Cerebellar cortex (tissue), 1 donor: ENCODE measurements around the gene AK5.
"Not testable (repeated sequence)": the region's sequence is repeated elsewhere in the genome, so short reads cannot be mapped to it uniquely, and the experiment has no call there.

Experiments used
- DNase-seq: peaks from one replicate; pipeline ENCODE4 v3.0.0-alpha.2; 2015; ENCODE audit warnings: low spot score

Gene AK5

GRCh38 chr1:77399250-77400086 is 117.6 kb downstream of the AK5 start:
- no peak for DNase-seq

GRCh38 chr1:77400781-77401180 is 119.0 kb downstream of the AK5 start:
- no peak for DNase-seq

GRCh38 chr1:77401384-77401783 is 119.6 kb downstream of the AK5 start:
- DNase-seq: no peak

GRCh38 chr1:77405186-77405585 is 123.4 kb downstream of the AK5 start:
- DNase-seq: no peak

GRCh38 chr1:77406661-77407060 is 124.8 kb downstream of the AK5 start:
- no peak for DNase-seq

- DNase-seq: no peak
Measured at GRCh38 chr1:77407738-77408375, 126.0 kb downstream of the AK5 start.

- DNase-seq: not testable (repeated sequence)
Measured at GRCh38 chr1:77408933-77409332, 127.1 kb downstream of the AK5 start.

- DNase-seq: no peak
Measured at GRCh38 chr1:77412069-77412819, 130.4 kb downstream of the AK5 start.

- no peak for DNase-seq
Measured at GRCh38 chr1:77412820-77413530, 131.2 kb downstream of the AK5 start.

GRCh38 chr1:77413541-77414335 is 131.9 kb downstream of the AK5 start:
- DNase-seq: no peak

GRCh38 chr1:77415579-77415978 is 133.8 kb downstream of the AK5 start:
- DNase-seq: no peak

GRCh38 chr1:77416692-77417450 is 135.1 kb downstream of the AK5 start:
- DNase-seq: no peak

- DNase-seq: not testable (repeated sequence)
Measured at GRCh38 chr1:77418055-77418454, 136.2 kb downstream of the AK5 start.

- DNase-seq: no peak
Measured at GRCh38 chr1:77421504-77422233, 139.8 kb downstream of the AK5 start.

- DNase-seq: no peak
Measured at GRCh38 chr1:77424236-77424635, 142.4 kb downstream of the AK5 start.

- no peak for DNase-seq
Measured at GRCh38 chr1:77428068-77428467, 146.2 kb downstream of the AK5 start.

- no peak for DNase-seq
Measured at GRCh38 chr1:77430966-77431690, 149.3 kb downstream of the AK5 start.

- DNase-seq: no peak
Measured at GRCh38 chr1:77433934-77434333, 152.1 kb downstream of the AK5 start.

GRCh38 chr1:77434967-77435366 is 153.1 kb downstream of the AK5 start:
- DNase-seq: no peak
